Smooth muscle cell (in vitro differentiated cells): ENCODE results near the gene PIGT. TPM values are rescaled to one million over a fixed set of nuclear protein-coding genes. Genes with fewer than 3 reads are reported as not detected.

ENCODE experiments used
- DNase-seq: peaks from one replicate; lab custom pipeline; 2025; ENCODE audit not compliant: unreplicated experiment; lab: John Stamatoyannopoulos, UW
- H2AFZ ChIP-seq: fragments of 200-600 bp; sonication (generic); 2 replicates; pipeline ENCODE4 v1.6.0; 2016; ENCODE audit warnings: antibody characterized with exemption, low read depth, mild to moderate bottlenecking
- H3F3A ChIP-seq: fragments of 200-600 bp; sonication (generic); 2 replicates; pipeline ENCODE4 v1.6.0; 2017; ENCODE audit warnings: antibody characterized with exemption, low read depth
- H3K27ac ChIP-seq: fragments of 200-600 bp; sonication (generic); 2 replicates; pipeline ENCODE4 v1.5.1; 2016; ENCODE audit warnings: low read depth, mild to moderate bottlenecking
- H3K27me3 ChIP-seq: fragments of 200-600 bp; sonication (generic); 2 replicates; pipeline ENCODE4 v1.6.1; 2016; ENCODE audit warnings: low read depth, mild to moderate bottlenecking
- H3K36me3 ChIP-seq: fragments of 200-600 bp; sonication (generic); 2 replicates; pipeline ENCODE4 v1.5.1; 2016; ENCODE audit warnings: low read depth
- H3K4me1 ChIP-seq: fragments of 200-600 bp; sonication (generic); 2 replicates; pipeline ENCODE4 v1.5.1; 2016; ENCODE audit warnings: low read depth
- H3K4me2 ChIP-seq: fragments of 200-600 bp; sonication (generic); 2 replicates; pipeline ENCODE4 v1.6.0; 2016; ENCODE audit warnings: mild to moderate bottlenecking
- H3K4me3 ChIP-seq: fragments of 200-600 bp; sonication (generic); 2 replicates; pipeline ENCODE4 v1.5.1; 2016; ENCODE audit warnings: mild to moderate bottlenecking
- H3K79me2 ChIP-seq: fragments of 200-600 bp; sonication (generic); 2 replicates; pipeline ENCODE4 v1.6.0; 2016; ENCODE audit warnings: low read depth, mild to moderate bottlenecking
- H3K9ac ChIP-seq: fragments of 200-600 bp; sonication (generic); 2 replicates; pipeline ENCODE4 v1.6.0; 2016; ENCODE audit warnings: low read depth
- H3K9me3 ChIP-seq: fragments of 200-600 bp; sonication (generic); replicated peaks from 2 replicates; pipeline ENCODE4 v1.5.1; 2016; ENCODE audit warnings: low read depth
- H4K20me1 ChIP-seq: fragments of 200-600 bp; sonication (generic); 2 replicates; pipeline ENCODE4 v1.6.0; 2016; ENCODE audit warnings: low read depth
- CTCF ChIP-seq: fragments of 200-600 bp; sonication (generic); IDR thresholded peaks from 2 replicates; pipeline ENCODE4 v1.5.1; 2017; ENCODE audit warnings: borderline replicate concordance, mild to moderate bottlenecking, antibody characterized with exemption; ENCODE audit not compliant: insufficient read depth, poor library complexity, severe bottlenecking
- WGBS: methylation state at CpG from one replicate; pipeline ENCODE4 v1.1.7; 2016; ENCODE audit warnings: low lambda C conversion rate; 5-methylcytosine and 5-hydroxymethylcytosine counted together
- polyA plus RNA-seq: library from polyadenylated mRNA; unstranded; fragments of >200 nt; fragmentation: Nextera tagmentation; extraction: Ambion mirVana; gene quantifications from 2 replicates; pipeline ENCODE4 v1.2.1, GENCODE V29; 2016
- total RNA-seq: library from RNA; depleted of rRNA; stranded (reverse); fragments of >200 nt; gene quantifications from 2 replicates; pipeline ENCODE4 v1.2.3, GENCODE V29; 2014

PIGT gene
- total and polyA plus RNA-seq, 2 experiments from 2014 or later, result 90.7 to 206 TPM

GRCh38 chr20:45465491-45466266, 49.7 kb downstream of the PIGT start:
- Histone ChIP-seq H3K9me3 (no peaks in the 10 kb centered on the region), H3K4me2 (no peak overlapping the region), H3K36me3 (no peaks in the 10 kb centered on the region), H3K27ac (no peak overlapping the region), H3K4me3 (no peak overlapping the region), H3K27me3 (peaks cover 40% of the 10 kb centered on the region), H2AFZ (no peak overlapping the region), H3F3A (no peaks in the 10 kb centered on the region), H3K9ac (no peak overlapping the region), H3K4me1 (peaks cover 6% of the 10 kb centered on the region), H3K79me2 (no peaks in the 10 kb centered on the region), H4K20me1 (no peaks in the 10 kb centered on the region)
- TF ChIP-seq CTCF, result no peak
- WGBS, result 84% methylated on average over 1 of the region's 1 CpG
- no peak for DNase-seq

- whole genome bisulfite sequencing, result 89% methylated on average over 5 of the region's 6 CpGs
- TF ChIP-seq CTCF, result no peak
Observed at GRCh38 chr20:45467172-45467571, 51.2 kb downstream of the PIGT start.

GRCh38 chr20:45467861-45468260, 51.9 kb downstream of the PIGT start:
- 69% methylated on average over 3 of the region's 3 CpGs for WGBS
- H3K4me2 ChIP-seq, result no peak overlapping the region
- H2AFZ ChIP-seq, result no peak overlapping the region
- H3K9ac ChIP-seq, result no peak overlapping the region
- H3K4me3 ChIP-seq, result no peak overlapping the region
- DNase-seq, result no peak
- H3K27ac ChIP-seq, result no peak overlapping the region
- H3F3A ChIP-seq, result no peaks in the 10 kb centered on the region
- H3K4me1 ChIP-seq, result peaks cover 10% of the 10 kb centered on the region
- H3K36me3 ChIP-seq, result no peaks in the 10 kb centered on the region
- TF ChIP-seq CTCF, result no peak
- peaks cover 40% of the 10 kb centered on the region for H3K27me3 ChIP-seq
- no peaks in the 10 kb centered on the region for H3K79me2 ChIP-seq
- H4K20me1 ChIP-seq, result no peaks in the 10 kb centered on the region
- no peaks in the 10 kb centered on the region for H3K9me3 ChIP-seq

More at GRCh38 chr20:45467172-45467571, 51.2 kb downstream of the PIGT start:
- no peak for DNase-seq
- Histone ChIP-seq H3K79me2 (no peaks in the 10 kb centered on the region), H2AFZ (no peak overlapping the region), H3F3A (no peaks in the 10 kb centered on the region), H4K20me1 (no peaks in the 10 kb centered on the region), H3K4me1 (peaks cover 10% of the 10 kb centered on the region), H3K27ac (no peak overlapping the region), H3K9ac (no peak overlapping the region), H3K36me3 (no peaks in the 10 kb centered on the region), H3K4me3 (no peak overlapping the region), H3K9me3 (no peaks in the 10 kb centered on the region), H3K4me2 (no peak overlapping the region), H3K27me3 (peaks cover 40% of the 10 kb centered on the region)
